Activated effector memory CD4-positive, alpha-beta T cell treated with Interleukin-2 at 50 U/mL for 16 hours (primary cell): ENCODE data around the gene HYDIN.

ENCODE experiments used
- DNase-seq: peaks from one replicate; pipeline ENCODE4 v3.0.0-alpha.2; 2020

The HYDIN gene

DNA sequence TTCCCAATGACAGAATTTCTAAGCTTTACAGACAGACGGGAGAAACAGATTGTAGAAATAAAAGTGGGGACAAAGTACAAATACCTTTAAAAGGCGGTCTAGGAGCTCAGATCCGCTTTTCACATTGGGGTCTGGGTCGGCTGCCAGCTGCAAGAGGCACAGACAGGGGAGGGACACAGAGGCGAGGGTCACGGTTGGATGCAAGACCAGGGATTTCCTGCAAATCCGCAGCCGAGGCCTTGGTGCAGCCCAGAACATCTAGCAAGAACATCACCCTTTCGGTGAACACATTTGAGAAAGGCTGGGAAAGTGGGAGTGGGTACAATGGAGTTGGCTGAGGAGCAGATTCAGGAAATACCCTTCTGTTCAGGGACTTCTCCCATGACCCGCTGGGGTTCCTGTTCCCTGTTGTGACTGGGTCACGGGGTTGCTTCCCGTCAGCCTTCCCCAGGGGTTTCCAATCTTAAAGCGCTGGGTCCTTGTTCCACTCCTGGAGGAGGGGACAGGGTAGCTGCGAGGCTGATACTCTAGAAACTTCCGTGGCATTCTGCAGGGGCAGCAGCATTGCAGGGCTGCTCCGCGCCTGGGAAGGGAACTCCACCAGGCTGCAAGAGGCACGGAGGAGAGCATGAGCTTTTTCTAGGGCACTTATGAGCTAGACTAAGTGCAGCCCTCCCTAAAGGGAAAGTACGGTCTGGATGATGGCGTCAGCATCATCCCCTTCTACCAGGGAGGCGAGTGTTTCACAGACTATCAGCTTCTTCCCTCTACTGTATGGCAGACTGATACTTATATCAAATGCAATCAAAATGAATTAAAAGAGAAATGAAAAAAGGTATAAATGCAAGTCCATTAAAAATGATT lies 445.6 kb downstream of the HYDIN start:
- no peak for DNase-seq

DNA sequence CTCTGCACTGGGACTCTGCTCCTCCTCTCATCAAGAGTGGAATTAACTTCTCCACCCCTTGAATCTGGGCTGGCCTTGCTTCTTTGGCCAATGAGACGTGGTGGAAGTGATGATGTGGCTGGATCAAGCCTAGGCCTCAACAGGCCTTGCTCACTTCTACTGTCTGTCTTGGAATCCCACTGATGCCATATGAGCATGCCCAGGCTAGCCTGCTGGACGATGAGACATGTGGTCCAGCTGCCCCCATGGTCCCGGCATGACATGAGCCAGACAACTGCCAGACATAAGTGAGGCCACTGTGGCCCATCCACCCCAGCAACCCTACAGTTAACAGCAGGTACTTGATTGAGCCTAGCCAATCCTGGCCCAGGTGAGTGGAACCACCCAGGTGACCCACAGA lies 448.3 kb downstream of the HYDIN start:
- DNase-seq = no peak

DNA sequence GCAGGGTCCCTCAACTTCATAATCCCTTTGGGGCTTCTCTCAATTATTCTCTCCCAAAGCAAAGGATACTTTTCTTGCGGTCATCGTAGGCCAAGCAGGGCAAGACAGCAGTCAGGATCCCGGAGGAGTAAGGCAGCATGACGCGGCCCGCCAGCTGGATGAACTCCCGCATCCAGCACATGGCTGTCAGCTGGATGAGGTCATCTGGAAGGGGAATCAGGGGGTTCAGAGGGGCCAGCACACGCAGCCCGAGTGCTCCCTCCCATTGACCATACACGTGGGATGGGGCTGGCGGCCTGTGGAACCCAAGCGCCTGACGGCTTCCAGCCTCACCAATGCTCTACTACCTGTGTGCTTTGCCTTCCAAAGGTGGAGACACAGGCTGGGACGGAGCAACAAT lies 448.7 kb downstream of the HYDIN start:
- DNase-seq = no peak

DNA sequence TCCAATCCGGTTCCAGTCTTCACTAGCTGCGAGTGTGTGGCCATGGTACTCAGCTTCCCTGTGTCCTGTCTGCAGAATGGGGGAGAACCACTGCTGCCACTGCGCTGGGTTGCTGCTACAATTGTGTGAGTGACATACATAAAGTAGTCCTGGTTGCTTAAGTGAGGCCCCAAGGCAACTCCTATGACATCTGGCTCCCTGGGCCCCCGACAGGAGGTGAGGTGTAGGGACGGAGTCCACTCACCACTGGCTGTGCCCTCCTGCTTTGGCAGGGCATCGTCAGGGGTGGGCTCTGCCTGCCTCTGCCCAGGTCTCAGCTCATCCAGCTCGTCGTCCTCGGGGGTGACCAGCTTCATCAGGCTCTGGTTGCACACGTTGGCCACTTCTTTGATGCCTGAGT lies 450.0 kb downstream of the HYDIN start:
- no peak for DNase-seq

DNA sequence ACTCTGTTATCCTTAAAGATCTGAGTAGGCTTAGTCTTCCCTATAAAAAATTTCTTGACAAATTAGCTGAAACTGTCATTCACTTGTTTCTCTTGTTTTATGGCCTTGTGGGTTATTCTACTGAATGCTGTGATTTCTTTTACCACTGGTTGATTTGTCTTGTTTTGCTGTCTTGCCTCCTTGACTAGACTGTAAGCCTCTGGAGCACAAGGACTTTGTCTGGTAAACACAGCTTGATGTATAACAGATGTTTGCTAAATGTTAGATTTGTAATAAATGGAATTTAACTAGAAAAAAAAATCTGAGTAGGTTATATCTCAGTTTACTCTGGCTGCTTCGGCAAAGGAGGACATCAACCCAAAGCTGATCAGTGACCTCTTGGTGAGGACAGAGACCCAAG lies 451.2 kb downstream of the HYDIN start:
- DNase-seq = no peak

DNA sequence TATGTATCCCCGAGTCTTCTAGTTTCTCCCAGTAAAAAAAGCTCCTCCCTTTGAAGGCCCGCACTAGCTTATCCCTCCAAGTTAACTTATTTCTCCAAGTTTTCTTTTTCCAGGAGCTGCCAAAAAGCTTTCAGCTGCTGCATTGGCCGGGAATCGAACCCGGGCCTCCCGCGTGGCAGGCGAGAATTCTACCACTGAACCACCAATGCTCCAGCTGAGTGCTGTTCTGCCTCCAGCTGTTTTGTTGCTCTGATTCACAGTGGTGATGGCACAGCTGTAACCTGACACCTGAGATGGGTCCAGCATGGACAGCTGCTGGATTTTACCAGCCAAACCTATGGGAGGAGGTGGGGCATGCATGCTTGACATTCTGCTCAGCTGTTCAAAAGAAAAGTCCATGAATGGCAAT lies 451.6 kb downstream of the HYDIN start:
- DNase-seq = no peak

DNA sequence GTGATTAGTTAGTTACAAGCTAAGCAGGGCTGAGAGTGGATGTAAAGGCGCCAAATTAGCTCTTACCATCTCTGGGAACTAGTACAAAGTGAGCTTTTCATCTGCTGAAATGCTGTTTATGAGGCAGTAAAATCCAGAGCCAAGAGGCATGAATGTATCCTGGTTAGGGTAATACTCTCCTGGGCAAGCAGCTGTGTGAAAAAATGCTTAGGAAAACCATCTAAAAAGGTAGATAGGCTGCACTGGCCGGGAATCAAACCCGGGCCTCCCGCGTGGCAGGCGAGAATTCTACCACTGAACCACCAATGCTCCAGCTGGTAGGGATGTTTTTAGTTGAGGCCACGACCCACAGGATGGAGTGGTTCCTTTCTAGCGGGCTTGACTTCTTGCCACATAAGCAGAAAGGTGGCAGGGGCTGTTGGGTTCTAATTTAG lies 452.5 kb downstream of the HYDIN start:
- no peak for DNase-seq

DNA sequence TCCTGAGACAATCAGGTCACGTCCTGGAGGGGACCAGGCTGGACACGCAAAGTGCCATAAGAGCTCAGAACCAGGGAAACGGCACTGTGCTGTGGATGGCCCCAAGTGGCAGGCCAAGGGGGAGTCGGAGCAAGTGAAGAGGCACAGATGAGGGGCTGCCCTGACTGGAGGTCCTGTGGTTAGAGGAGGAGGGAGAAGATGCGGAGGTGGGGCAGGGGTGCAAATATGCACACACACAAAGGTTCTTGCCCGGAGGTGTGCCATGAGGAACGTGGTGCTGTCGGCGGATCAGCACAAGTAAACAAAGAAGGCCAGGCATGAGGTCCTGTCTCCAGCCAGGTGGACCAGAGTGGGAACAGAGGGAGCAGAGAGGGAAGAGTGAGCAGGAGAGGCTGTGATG lies 453.0 kb downstream of the HYDIN start:
- no peak for DNase-seq

DNA sequence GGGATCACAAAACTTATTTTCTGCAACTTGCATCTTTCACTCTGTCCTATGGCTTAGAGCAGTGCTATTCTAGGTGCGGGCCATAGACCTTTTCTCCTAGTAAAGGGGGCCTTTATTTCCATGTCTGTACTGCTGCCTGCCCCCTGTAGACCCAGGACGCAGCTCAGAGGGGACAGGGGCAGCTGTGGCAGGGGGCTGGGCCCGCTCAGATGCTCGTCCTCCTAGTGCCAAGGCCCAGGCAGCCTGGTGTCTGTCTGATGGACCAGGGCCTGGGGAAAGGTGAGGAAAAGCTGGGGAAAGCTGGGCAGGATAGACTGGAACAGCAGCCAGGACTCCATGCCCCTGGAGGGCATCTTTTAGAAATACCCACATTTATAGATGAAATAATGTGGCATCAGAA lies 455.1 kb downstream of the HYDIN start:
- DNase-seq = no peak

DNA sequence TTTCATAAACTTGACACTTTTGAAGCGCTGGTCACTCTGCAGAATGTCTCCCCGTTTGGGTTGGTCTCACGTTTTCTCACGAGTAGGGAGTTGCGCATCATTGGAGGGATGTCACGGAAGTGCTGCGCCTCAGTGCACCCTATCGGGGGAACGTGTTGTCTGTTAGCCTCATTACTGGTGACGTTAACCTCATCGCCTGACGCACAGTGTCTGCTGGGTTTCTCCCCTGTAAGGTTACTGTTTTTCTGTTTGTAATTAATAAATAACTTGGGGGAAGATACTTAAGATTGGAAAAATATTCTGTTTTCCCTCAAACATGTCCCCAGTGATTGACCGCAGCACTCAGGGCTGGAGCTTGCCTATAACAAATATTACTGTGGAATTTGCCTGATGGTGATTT lies 456.3 kb downstream of the HYDIN start:
- no peak for DNase-seq

DNA sequence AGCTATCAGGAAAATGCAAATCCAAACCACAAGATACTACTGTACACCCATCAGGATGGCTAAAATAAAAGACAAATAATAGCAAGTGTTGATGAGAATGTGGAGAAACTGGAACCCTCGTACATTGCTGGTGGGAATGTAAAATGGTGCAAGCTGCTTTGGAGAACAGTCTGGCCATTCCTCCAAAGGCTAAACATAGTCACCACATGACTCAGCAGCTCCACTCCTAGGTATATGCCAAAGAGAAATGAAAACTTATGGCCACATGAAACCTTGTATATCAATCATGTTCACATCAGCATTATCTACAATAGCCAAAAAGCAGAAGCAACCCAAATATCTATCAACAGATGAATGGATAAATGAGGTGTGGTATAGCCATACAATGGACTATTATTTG lies 458.0 kb downstream of the HYDIN start:
- DNase-seq = no peak

DNA sequence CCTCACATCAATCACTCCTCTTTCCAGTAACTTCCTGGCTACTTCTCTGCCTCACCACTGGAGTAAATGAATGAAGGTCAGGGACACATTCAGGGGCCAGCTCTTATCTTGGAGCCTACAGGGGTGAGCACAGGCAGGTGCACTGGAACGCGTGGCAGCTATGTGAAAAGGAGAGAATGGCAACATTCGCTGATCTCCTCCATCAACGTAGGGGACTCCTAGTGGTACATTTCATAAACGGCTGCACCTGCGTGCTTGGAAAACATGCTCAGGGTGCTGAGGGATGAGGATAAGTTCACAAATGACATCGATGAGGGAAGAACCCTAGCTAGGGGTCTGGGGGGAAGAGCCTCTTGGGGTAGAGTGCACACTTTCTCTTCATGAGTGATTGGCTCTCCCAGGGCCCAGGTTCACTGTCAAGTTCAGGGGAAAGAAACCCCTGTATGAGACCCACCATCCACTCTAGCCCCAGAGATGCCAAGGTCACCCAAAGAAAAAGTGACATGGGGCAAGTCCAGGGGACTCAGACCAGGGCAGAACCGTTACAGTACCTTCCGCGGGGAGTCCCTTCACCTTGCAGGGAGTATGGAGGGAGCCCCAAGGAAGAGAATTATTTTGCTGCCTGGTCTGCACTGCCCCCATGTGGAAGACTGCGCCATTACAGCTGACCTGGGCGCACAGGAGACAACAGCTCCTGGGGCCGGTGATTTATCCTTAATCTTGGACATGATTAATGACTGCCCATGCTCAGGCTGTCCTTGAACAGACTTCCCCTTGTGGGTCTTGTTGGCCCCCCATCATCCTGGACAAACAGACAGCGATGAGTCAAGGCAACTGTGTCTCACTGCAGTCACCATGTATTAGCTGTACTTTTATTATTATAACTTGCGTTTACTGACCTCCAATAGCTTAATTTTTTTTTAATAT lies 459.6 kb downstream of the HYDIN start:
- DNase-seq = peak; percentile 5

DNA sequence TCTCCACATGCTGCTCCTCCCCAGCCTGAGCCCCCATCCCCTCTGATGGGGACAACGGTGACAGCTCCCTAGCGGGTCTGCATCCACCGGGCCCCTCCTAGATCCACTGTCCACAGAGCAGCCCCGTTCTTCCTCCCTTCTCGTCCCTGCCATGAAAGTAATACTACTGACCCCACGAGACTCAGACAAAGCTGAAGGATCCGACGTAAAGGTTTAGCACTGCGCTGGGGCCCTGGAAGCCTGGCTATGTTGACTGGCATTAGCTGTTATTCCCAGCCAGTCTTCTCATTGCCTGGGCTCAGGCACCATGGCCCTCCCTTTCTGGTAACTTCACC lies 460.3 kb downstream of the HYDIN start:
- no peak for DNase-seq

DNA sequence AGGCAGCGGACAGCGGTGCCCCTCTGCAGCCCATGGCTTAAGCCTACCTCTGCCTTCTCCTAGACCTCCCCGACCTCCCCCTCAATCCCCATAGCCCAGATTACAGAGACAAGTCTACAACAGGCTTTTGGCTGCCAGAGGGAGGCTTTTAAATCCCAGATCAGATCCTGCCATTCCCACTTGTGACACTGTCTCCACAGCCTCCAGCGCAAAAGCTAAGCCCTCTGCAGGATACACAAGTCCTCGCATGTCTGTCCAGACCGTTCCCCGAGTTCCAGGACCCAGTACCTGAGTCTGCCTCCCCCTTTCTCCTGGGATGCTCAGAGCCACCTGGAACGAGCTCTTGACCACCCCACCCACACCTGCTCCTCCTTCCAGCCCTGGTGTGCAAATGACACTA lies 460.8 kb downstream of the HYDIN start:
- no peak for DNase-seq

DNA sequence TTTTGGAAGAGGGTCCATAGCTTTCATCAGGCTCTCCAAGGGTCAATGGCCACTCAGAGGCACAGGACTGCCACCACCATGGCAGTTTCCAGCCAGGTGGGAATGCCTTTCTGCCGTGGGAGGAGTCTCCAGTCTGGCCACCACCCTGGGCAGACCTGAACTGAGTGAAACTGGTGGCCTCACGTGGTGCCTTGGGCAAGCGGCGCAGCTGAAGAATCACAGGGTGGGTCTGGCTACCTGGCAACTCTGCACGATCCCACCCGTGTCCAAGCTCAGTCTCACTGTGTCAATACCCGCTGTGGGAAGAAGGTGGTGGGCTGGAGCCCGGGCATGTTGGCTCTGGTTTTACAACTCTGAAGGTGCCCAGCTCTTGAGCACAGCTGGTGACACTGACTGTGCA lies 461.4 kb downstream of the HYDIN start:
- no peak for DNase-seq

DNA sequence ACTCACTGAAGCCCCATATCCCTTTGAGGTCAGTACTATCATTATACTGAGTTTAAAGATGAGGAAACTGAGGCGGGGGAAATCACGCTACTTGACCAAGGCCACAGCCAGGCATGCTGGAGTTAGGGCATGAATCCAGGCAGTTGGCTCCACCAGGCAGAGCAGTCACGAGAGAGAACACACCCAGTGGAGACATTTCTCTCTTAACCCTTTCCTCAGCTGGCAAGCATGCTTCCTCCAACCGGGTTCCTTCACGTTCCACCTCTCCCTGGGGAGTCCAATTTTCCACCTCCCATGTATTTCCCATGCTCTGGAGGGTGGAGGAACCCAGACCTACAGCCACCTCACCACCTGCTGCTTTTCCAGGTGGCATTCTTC lies 462.3 kb downstream of the HYDIN start:
- DNase-seq = no peak

DNA sequence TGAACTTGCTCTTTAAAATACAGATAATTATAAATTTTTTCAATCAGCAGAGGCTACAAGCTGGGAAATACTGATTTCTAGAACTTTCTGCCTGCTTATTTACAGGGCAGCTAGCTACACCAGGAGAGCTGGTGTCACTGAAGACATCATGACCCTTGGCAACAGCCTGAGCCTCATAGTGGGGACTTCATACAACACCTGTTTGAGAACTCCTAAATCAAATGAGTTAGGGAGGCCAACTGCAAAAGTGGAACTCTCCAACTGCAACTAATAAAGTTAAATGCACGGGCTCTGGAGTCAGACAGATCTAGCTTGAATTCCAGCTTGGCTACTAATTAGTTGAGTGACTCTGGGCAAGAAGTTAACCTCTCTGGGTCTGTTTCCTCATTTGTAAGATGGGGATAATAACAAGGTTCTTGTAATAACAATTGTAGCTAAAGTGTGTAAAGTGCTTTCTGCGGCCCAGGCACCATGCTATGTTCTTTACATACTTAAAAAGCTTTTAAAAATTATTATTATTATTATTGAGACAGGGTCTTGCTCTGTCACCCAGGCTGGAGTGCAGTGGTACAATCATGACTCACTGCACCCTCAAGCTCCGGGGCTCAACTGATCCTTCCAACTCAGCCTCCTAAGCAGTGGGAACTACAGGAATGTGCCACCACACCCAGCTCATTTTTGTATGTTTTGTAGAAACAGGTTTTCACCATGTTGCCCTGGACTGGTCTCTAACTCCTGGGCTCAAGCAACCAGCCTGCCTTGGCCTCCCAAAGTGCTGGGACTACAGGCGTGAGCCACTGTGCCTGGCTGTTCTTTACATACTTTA lies 462.9 kb downstream of the HYDIN start:
- DNase-seq = no peak

DNA sequence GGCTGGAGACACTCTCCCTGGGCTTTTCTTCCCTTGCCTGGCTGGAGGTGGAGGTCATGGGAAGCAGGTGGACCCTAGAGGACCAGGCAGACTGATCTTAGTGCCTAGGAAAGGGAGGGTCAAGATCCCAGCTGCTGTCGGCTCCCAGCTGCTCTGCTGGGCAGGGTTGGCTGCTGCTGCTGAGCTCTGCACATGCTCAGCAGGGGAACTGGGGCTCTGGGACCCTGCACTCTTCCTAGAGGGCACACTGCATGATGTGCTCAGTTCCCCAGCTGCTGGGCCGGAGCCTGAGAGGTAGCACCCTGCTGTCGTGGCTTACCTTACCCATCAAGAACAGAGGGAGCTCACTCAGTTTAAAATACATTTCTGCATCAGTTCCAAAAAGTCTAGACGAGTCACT lies 463.9 kb downstream of the HYDIN start:
- no peak for DNase-seq

DNA sequence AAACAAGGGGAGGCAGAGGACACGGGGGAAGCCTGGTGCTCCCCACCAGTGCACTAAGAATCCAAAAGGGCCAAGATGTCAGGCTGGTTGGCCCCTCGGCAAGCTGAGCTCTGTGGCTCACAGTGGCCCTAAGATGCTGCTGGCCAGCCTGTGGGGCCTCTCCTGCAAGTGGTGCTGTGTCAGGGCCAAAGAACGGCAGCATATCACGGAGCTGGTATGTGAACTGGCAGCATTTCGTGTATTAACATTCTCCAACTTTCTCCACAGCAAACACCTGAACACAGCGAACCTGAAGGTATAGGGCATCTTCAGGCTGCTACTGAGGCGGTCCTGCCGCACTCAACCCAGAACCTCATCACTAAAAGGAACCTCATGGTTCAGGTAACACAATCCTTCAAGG lies 464.3 kb downstream of the HYDIN start:
- no peak for DNase-seq

DNA sequence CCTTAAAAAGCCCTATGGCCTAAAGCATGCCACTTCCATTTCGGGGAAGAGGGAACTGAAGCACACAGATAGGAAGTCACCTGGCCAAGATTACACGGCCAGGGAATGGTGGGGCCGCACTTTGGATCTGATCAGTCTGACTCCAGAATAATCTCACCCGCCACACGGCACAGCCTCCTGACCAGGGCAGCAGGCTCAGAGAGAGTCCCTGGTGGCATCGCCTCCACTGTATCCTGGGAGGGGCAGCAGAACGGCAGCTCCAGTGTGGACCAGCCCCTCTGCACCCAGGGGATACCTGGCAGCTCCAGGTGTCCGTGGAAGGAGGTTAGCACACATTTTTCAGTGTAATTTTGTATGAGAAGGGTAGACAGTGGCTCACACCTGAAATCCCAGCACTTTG lies 465.0 kb downstream of the HYDIN start:
- DNase-seq = no peak

DNA sequence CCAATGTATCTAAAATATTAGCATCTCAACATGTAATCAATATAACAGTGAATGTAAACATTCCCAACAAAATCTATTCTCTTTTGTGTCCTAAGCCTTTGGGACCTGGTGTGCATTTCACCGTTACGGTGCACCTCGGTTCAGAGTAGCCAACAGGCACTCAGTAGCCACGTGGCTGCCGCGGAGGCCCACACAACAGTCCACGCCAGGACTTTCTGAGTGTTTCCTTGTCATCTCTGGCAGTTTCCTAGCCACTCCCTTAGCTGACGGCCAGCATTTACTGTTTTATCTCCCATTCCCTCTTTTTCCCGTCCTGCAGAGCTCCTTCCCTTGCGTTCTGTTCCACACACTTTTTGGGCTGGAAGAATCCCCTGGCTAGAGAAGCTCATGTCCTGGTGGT lies 465.9 kb downstream of the HYDIN start:
- no peak for DNase-seq

DNA sequence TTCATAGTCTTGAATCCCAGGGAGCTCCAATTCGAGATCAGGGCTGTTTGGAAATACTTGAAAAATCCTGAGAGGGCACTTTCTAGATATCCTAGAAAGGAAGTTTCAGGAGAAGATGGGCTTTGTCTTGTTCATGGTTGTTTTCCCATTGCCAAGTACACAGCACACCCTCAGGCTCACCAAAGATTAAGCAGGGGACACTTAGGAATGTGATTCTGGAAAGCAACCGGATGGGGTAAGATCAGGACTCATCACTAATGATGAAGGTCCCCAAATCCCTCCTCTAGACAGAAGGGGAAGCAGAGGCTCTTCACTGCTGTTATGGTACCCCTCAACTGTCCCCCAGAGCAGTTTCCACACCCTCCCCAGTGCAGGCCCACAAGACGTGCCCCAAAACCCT lies 470.3 kb downstream of the HYDIN start:
- DNase-seq = no peak

DNA sequence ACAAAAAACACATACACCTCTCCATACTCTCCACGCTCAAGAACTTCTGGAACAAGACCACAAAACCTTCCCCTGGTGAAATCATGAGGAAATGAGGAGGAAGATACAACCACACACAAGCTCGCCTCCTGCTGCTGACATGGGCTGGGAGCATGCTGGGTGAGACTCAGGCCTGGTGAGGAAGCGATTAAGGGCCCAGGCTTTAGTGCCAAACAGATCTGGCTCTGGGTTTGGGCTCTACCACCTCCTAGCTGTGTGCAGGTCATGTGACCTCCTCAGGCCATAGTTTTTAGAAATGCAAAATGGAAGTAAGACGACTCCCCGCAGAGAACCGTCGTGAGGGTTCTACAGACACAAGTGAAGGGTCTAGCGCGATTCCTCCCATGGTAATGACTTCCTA lies 470.9 kb downstream of the HYDIN start:
- DNase-seq = no peak
